ENCODE measurements around the gene ZNF619.

Gene ZNF619

GRCh38 chr3:40516201-40516600 is 39.3 kb downstream of the ZNF619 start:
- no peak overlapping the region for H3K4me3 ChIP-seq (ENCODE audit: low read length)
- H3K4me2 ChIP-seq (ENCODE audit: low read length) = no peak overlapping the region
- no peaks in the 10 kb centered on the region for H3K9me2 ChIP-seq (replicated peaks; ENCODE audit: control insufficient read depth, low read length)
- H3K36me3 ChIP-seq (ENCODE audit: control insufficient read depth, low read length) = no peaks in the 10 kb centered on the region
- H3K4me1 ChIP-seq (ENCODE audit: control insufficient read depth, low read length) = no peaks in the 10 kb centered on the region
- H3K9me3 ChIP-seq (ENCODE audit: control insufficient read depth, insufficient read depth, low read length) = no peaks in the 10 kb centered on the region
- H3F3A ChIP-seq (ENCODE audit: control insufficient read depth, insufficient read depth) = no peaks in the 10 kb centered on the region
- TF ChIP-seq CTCF (IDR thresholded peaks at IDR 0.05; ENCODE audit: low read depth, low read length, poor library complexity, severe bottlenecking) (no peak), EZH2phosphoT487 (IDR thresholded peaks at IDR 0.05; ENCODE audit: borderline replicate concordance, low read length) (no peak)
- H4K20me1 ChIP-seq (ENCODE audit: control insufficient read depth, insufficient read depth, low read depth, low read length) = no peaks in the 10 kb centered on the region
- no peak overlapping the region for H3K27ac ChIP-seq (ENCODE audit: low read depth, low read length)
- no peaks in the 10 kb centered on the region for H3K27me3 ChIP-seq (ENCODE audit: control insufficient read depth, low read length)
- H3K79me2 ChIP-seq (ENCODE audit: control insufficient read depth, low read length) = no peaks in the 10 kb centered on the region

DNA sequence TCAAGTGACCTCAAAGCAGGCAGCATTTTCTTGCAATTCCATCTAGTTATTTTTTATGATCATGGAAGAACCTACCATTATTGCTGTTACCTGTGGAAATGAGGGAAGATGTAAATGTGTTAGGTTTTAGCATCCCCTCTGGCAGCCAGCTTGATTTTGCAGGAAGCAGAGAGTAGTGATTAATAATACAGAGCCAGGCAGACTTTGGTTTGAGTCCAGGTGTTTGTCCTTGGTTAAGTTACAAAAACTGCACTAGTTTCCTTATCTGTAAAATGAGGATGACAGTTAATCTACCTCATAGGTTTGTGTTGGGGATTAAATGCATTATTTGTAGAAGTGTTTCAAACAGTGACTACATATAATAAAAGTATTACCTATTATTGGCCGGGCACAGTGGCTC is 41.1 kb downstream of the ZNF619 start:
- Histone ChIP-seq H3K4me1 (ENCODE audit: control insufficient read depth, low read length) (no peaks in the 10 kb centered on the region), H3K27me3 (ENCODE audit: control insufficient read depth, low read length) (no peaks in the 10 kb centered on the region), H3K4me2 (ENCODE audit: low read length) (no peak overlapping the region), H3K9me2 (replicated peaks; ENCODE audit: control insufficient read depth, low read length) (no peaks in the 10 kb centered on the region), H3K4me3 (ENCODE audit: low read length) (no peak overlapping the region), H3K36me3 (ENCODE audit: control insufficient read depth, low read length) (no peaks in the 10 kb centered on the region), H3K9me3 (ENCODE audit: control insufficient read depth, insufficient read depth, low read length) (no peaks in the 10 kb centered on the region), H3K79me2 (ENCODE audit: control insufficient read depth, low read length) (no peaks in the 10 kb centered on the region), H3K27ac (ENCODE audit: low read depth, low read length) (no peak overlapping the region), H3F3A (ENCODE audit: control insufficient read depth, insufficient read depth) (no peaks in the 10 kb centered on the region), H4K20me1 (ENCODE audit: control insufficient read depth, insufficient read depth, low read depth, low read length) (no peaks in the 10 kb centered on the region)
- TF ChIP-seq CTCF (IDR thresholded peaks at IDR 0.05; ENCODE audit: low read depth, low read length, poor library complexity, severe bottlenecking) (no peak), EZH2phosphoT487 (IDR thresholded peaks at IDR 0.05; ENCODE audit: borderline replicate concordance, low read length) (no peak)

GRCh38 chr3:40518848-40519247 is 41.9 kb downstream of the ZNF619 start:
- Histone ChIP-seq H3K36me3 (ENCODE audit: control insufficient read depth, low read length) (no peaks in the 10 kb centered on the region), H3K9me3 (ENCODE audit: control insufficient read depth, insufficient read depth, low read length) (no peaks in the 10 kb centered on the region), H3K4me2 (ENCODE audit: low read length) (no peak overlapping the region), H3K4me3 (ENCODE audit: low read length) (no peak overlapping the region), H3K27ac (ENCODE audit: low read depth, low read length) (no peak overlapping the region), H4K20me1 (ENCODE audit: control insufficient read depth, insufficient read depth, low read depth, low read length) (no peaks in the 10 kb centered on the region), H3K9me2 (replicated peaks; ENCODE audit: control insufficient read depth, low read length) (no peaks in the 10 kb centered on the region), H3K79me2 (ENCODE audit: control insufficient read depth, low read length) (no peaks in the 10 kb centered on the region), H3K4me1 (ENCODE audit: control insufficient read depth, low read length) (peaks cover under 1% of the 10 kb centered on the region), H3F3A (ENCODE audit: control insufficient read depth, insufficient read depth) (no peaks in the 10 kb centered on the region), H3K27me3 (ENCODE audit: control insufficient read depth, low read length) (no peaks in the 10 kb centered on the region)
- no peak for TF ChIP-seq CTCF (IDR thresholded peaks at IDR 0.05; ENCODE audit: low read depth, low read length, poor library complexity, severe bottlenecking)

GRCh38 chr3:40521254-40521653 is 44.3 kb downstream of the ZNF619 start:
- H3K36me3 ChIP-seq (ENCODE audit: control insufficient read depth, low read length) = peaks cover 3% of the 10 kb centered on the region; the same call in 1 of the 2 replicates
- peaks cover 20% of the 10 kb centered on the region for H3K4me1 ChIP-seq (ENCODE audit: control insufficient read depth, low read length)
- peaks cover 14% of the 10 kb centered on the region for H3K79me2 ChIP-seq (ENCODE audit: control insufficient read depth, low read length)
- H3K27ac ChIP-seq (ENCODE audit: low read depth, low read length) = no peak overlapping the region
- H3K9me3 ChIP-seq (ENCODE audit: control insufficient read depth, insufficient read depth, low read length) = no peaks in the 10 kb centered on the region
- H3K4me3 ChIP-seq (ENCODE audit: low read length) = no peak overlapping the region
- H4K20me1 ChIP-seq (ENCODE audit: control insufficient read depth, insufficient read depth, low read depth, low read length) = no peaks in the 10 kb centered on the region
- H3K9me2 ChIP-seq (replicated peaks; ENCODE audit: control insufficient read depth, low read length) = no peaks in the 10 kb centered on the region
- TF ChIP-seq EZH2phosphoT487 (IDR thresholded peaks at IDR 0.05; ENCODE audit: borderline replicate concordance, low read length) (no peak), CTCF (IDR thresholded peaks at IDR 0.05; ENCODE audit: low read depth, low read length, poor library complexity, severe bottlenecking) (no peak)
- H3K27me3 ChIP-seq (ENCODE audit: control insufficient read depth, low read length) = no peaks in the 10 kb centered on the region
- H3F3A ChIP-seq (ENCODE audit: control insufficient read depth, insufficient read depth) = no peaks in the 10 kb centered on the region
- H3K4me2 ChIP-seq (ENCODE audit: low read length) = no peak overlapping the region

All from DOHH2 (cell line).